ENCODE measurements around the gene PTH2R. TPM values are rescaled to one million over a fixed set of nuclear protein-coding genes. Genes with fewer than 3 reads are reported as not detected.
A peak's percentile ranks its signal among the peaks of the same experiment; 100 is the strongest.
"Not testable (repeated sequence)": the region's sequence is repeated elsewhere in the genome, so short reads cannot be mapped to it uniquely, and the experiment has no call there.

PTH2R gene
- polyA plus RNA-seq, 3 donors = 30.7 to 55.1 (median 54.9) TPM

DNA sequence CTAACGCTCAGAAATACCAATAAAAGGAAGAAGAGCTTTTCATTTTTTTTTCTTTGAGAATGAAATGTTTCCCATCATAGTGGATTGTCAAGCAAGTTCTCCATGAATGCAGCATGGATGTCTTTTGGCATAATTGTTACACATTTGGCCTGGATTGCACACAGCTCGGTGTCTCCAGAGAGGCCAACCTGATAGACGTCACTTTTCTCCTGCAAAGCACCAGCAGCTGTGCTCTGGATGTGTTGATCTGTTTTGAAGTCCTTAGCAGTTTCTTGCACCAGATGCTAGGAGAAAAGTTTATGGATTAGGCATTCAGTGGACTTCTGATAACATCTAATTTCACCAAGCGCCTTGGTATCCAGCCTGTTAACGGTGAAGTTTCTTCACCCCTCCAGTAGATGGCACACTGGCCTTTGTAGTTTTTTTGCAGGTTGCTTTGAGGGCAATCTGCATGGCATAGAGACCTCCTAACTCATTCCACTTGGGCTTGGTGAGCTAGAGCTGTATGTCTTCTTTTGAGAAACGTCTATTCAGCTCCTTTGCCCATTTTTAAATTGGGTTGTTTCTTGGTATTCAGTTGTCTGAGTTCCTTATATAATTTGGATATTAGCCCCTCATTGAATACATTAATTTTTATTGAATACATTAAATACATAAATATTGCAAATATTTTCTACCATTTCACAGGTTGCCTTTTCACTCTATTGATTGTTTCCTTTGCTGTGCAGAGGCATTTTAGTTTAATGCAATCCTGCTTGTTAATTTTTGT lies 59.7 kb downstream of the PTH2R start:
- DNase-seq (ENCODE audit: extremely low read depth in 1 of 11, low read depth in 9 of 11, low spot score in 4 of 11) = peak; percentile 17 to 49 (median 21)

DNA sequence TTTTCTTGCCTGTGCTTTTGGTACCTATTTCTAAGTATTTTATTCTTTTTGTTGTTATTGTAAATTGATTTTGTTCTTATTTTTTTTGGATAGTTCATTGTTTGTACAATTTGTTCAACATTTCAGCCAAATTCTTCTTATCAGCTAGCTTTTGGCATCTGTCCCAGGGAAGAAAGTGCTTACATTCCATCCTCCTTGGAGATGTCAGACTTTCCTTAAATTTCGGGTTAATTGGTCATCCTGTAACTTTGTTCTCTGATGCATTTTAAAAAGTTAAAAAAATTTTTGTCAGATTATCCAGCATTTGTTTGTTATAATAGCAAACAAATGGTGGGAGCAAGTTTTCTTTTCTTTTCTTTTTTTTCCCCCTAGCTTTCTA lies 60.3 kb downstream of the PTH2R start:
- no peak for DNase-seq (ENCODE audit: extremely low read depth in 1 of 11, low read depth in 9 of 11, low spot score in 4 of 11)

DNA sequence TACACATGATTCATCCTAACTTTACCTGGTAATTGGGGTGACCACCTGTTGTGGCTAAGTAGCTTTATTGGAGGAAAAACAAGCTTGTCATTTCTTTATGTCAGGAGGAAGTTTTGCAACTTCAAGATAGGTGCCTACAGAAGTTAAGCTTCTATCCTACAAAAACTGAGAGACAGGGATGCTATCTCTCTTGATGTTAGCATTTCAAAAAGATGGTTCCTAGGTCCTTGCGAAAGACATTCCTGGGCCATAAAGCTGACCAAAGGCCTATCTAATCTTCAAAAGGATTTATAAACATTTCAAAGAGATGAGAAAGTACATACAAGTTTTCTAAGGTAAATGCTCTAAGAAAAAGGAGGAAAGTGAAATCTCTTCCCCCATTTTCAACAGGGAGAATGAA lies 61.0 kb downstream of the PTH2R start:
- DNase-seq (ENCODE audit: extremely low read depth in 1 of 11, low read depth in 9 of 11, low spot score in 4 of 11) = no peak

GRCh38 chr2:208477741-208478140 lies 71.1 kb downstream of the PTH2R start:
- no peak for DNase-seq (ENCODE audit: extremely low read depth in 1 of 11, low read depth in 9 of 11, low spot score in 4 of 11)

- DNase-seq (ENCODE audit: extremely low read depth in 1 of 11, low read depth in 9 of 11, low spot score in 4 of 11) = no peak
Observed at GRCh38 chr2:208479342-208479741, 72.8 kb downstream of the PTH2R start.

DNA sequence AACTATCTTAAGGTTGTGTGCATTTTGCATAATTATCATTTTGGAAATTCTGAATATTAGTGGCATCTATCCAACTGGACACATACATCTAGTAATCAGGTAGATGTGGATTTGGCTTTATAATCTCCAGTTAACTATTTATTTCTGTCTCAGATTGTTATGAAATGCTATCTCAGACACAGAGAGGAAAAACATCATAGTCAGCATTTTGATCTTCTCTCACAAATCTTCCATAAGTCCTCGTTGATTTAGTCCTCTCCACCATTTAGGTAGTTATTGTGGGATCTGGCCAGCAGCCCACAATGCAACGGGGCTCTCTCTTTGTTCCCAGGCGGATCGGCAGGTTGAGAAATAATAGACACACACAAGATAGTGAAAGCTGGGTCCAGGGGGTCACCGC lies 75.4 kb downstream of the PTH2R start:
- DNase-seq (ENCODE audit: extremely low read depth in 1 of 11, low read depth in 9 of 11, low spot score in 4 of 11) = not testable (repeated sequence)

GRCh38 chr2:208482453-208483015 lies 75.9 kb downstream of the PTH2R start:
- DNase-seq (ENCODE audit: extremely low read depth in 1 of 11, low read depth in 9 of 11, low spot score in 4 of 11) = not testable (repeated sequence)

GRCh38 chr2:208485390-208485789 lies 78.8 kb downstream of the PTH2R start:
- DNase-seq (ENCODE audit: extremely low read depth in 1 of 11, low read depth in 9 of 11, low spot score in 4 of 11) = no peak

- no peak for DNase-seq (ENCODE audit: extremely low read depth in 1 of 11, low read depth in 9 of 11, low spot score in 4 of 11)
Observed at GRCh38 chr2:208488686-208489564, 82.3 kb downstream of the PTH2R start.

DNA sequence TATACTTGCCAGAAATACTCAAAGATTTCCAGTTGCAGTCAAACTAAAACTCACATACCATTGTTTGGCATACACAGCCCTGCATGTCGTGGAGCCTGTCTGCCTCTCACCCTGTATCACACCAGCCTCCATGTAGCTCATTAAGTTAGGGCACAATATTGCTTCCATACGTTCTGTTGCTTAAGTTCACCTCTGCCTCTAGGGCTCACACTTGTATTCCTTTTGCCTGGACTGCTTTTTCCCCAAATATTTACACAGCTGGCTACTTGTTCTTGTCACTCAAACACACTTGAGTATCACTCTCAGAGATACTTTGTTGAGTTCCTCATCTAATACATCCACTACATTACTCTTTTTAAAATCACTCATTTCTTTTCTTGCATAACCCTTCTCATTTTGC lies 83.1 kb downstream of the PTH2R start:
- no peak for DNase-seq (ENCODE audit: extremely low read depth in 1 of 11, low read depth in 9 of 11, low spot score in 4 of 11)

GRCh38 chr2:208490492-208490891 lies 83.9 kb downstream of the PTH2R start:
- no peak for DNase-seq (ENCODE audit: extremely low read depth in 1 of 11, low read depth in 9 of 11, low spot score in 4 of 11)

GRCh38 chr2:208491641-208492040 lies 85.0 kb downstream of the PTH2R start:
- no peak for DNase-seq (ENCODE audit: extremely low read depth in 1 of 11, low read depth in 9 of 11, low spot score in 4 of 11)

- DNase-seq (ENCODE audit: extremely low read depth in 1 of 11, low read depth in 9 of 11, low spot score in 4 of 11) = no peak
Observed at GRCh38 chr2:208492069-208492468, 85.5 kb downstream of the PTH2R start.

DNA sequence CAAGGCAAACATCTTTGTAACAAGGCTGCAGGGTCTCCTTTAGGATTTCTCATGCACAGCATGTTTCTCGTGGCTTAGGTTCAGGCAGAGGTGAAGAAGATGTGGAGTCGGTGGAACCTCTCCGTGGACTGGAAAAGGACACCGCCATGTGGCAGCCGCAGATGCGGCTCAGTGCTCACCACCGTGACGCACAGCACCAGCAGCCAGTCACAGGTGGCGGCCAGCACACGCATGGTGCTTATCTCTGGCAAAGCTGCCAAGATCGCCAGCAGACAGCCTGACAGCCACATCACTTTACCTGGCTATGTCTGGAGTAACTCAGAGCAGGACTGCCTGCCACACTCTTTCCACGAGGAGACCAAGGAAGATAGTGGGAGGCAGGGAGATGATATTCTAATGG lies 86.6 kb downstream of the PTH2R start:
- no peak for DNase-seq (ENCODE audit: extremely low read depth in 1 of 11, low read depth in 9 of 11, low spot score in 4 of 11)

DNA sequence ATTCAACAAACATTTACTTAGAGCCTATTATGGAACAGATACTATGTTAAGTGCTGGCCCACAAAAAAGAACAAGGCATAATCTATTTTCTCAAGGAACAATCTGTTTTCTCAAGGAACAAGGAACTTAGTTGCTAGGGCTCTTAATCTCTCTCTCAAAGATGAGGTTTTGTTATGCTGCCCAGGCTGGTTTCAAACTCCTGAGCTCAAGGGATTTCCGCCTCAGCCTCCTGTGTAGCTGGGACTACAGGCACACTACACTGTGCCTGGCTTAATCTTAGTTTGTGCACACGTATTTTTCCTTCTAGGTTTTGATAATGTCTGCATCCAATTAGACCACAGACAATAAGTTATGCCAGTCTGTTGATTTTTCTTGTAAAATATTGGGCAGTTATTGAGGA lies 89.5 kb downstream of the PTH2R start:
- DNase-seq (ENCODE audit: extremely low read depth in 1 of 11, low read depth in 9 of 11, low spot score in 4 of 11) = no peak

- peak in 4 of 11 donors; percentile 8 to 14 (median 8) for DNase-seq (ENCODE audit: extremely low read depth in 1 of 11, low read depth in 9 of 11, low spot score in 4 of 11)
Observed at GRCh38 chr2:208501206-208501605, 94.6 kb downstream of the PTH2R start.

GRCh38 chr2:208502288-208502687 lies 95.7 kb downstream of the PTH2R start:
- no peak for DNase-seq (ENCODE audit: extremely low read depth in 1 of 11, low read depth in 9 of 11, low spot score in 4 of 11)

DNA sequence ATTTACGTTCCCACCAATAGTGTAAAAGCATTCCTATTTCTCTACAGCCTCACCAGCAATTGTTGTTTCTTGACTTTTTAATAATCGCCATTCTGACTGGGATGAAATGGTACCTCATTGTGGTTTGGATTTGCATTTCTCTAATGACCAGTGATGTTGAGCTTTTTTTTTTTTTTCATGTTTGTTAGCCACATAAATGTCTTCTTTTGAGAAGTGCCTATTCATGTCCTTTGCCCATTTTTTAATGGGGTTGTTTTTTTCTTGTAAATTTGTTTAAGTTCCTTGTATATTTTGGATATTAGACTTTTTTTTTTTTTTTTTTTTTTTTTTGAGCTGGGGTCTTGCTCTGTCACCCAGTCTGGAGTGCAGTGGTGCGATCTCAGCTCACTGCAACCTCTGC lies 98.8 kb downstream of the PTH2R start:
- DNase-seq (ENCODE audit: extremely low read depth in 1 of 11, low read depth in 9 of 11, low spot score in 4 of 11) = not testable (repeated sequence)

DNA sequence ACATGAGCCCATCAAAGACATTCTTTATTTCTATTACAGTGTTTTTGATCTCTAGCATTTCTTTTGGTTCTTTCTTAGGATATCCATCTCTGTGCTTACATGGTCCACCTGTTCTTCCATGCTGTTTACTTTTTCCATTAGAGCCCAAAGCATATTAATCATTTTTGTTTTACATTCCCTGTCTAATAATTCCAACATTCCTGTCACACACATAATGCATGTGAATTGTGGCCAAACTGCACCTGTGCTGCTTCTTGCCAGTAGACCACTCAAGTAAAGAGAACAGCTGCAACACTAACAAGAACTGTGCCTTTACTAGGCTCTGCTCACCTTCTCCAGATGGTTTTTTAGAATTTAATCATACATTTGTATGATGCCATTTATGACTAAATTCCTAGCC lies 103.0 kb downstream of the PTH2R start:
- DNase-seq (ENCODE audit: extremely low read depth in 1 of 11, low read depth in 9 of 11, low spot score in 4 of 11) = no peak

GRCh38 chr2:208511016-208511415 lies 104.4 kb downstream of the PTH2R start:
- DNase-seq (ENCODE audit: extremely low read depth in 1 of 11, low read depth in 9 of 11, low spot score in 4 of 11) = no peak
